ENCODE results near the gene SFT2D3.

SFT2D3 gene

GRCh38 chr2:127702395-127703009, 1.2 kb downstream of the SFT2D3 start:
- ATAC-seq (ENCODE audit: low read depth): no peak
- Mint-ChIP-seq H3K4me1 (peaks cover 22% of the 10 kb centered on the region), H3K27me3 (no peaks in the 10 kb centered on the region), H3K4me3 (peak overlapping the region; percentile 85), H3K27ac (peak overlapping the region; percentile 94), H3K36me3 (peaks cover 13% of the 10 kb centered on the region), H3K9me3 (no peaks in the 10 kb centered on the region)
- DNase-seq (ENCODE audit: low spot score in 2 of 2): no peak

GRCh38 chr2:127703282-127703681, 2.0 kb downstream of the SFT2D3 start:
- Mint-ChIP-seq H3K27ac (no peak overlapping the region), H3K4me3 (no peak overlapping the region), H3K27me3 (no peaks in the 10 kb centered on the region), H3K36me3 (peaks cover 16% of the 10 kb centered on the region), H3K4me1 (peaks cover 22% of the 10 kb centered on the region), H3K9me3 (no peaks in the 10 kb centered on the region)
- no peak for ATAC-seq (ENCODE audit: low read depth)
- no peak for DNase-seq (ENCODE audit: low spot score in 2 of 2)

- Mint-ChIP-seq H3K27me3 (no peaks in the 10 kb centered on the region), H3K9me3 (no peaks in the 10 kb centered on the region), H3K27ac (peak overlapping the region; percentile 43), H3K4me3 (peak overlapping the region; percentile 2), H3K36me3 (peaks cover 15% of the 10 kb centered on the region), H3K4me1 (peaks cover 22% of the 10 kb centered on the region)
- DNase-seq (ENCODE audit: low spot score in 2 of 2) (no peak), ATAC-seq (ENCODE audit: low read depth) (no peak)
These were observed 3.5 kb downstream of the SFT2D3 start for GRCh38 chr2:127704641-127705390.

GRCh38 chr2:127705391-127706065, 4.2 kb downstream of the SFT2D3 start:
- H3K4me3 Mint-ChIP-seq: no peak overlapping the region
- peaks cover 17% of the 10 kb centered on the region for H3K4me1 Mint-ChIP-seq
- ATAC-seq (ENCODE audit: low read depth): no peak
- no peak for DNase-seq (ENCODE audit: low spot score in 2 of 2)
- H3K36me3 Mint-ChIP-seq: peaks cover 15% of the 10 kb centered on the region
- H3K9me3 Mint-ChIP-seq: no peaks in the 10 kb centered on the region
- no peaks in the 10 kb centered on the region for H3K27me3 Mint-ChIP-seq
- peak overlapping the region; percentile 43 for H3K27ac Mint-ChIP-seq

GRCh38 chr2:127706215-127706990, 5.1 kb downstream of the SFT2D3 start:
- ATAC-seq (ENCODE audit: low read depth) (no peak), DNase-seq (ENCODE audit: low spot score in 2 of 2) (no peak)
- no peaks in the 10 kb centered on the region for H3K27me3 Mint-ChIP-seq
- H3K36me3 Mint-ChIP-seq: peaks cover 18% of the 10 kb centered on the region
- H3K27ac Mint-ChIP-seq: no peak overlapping the region
- no peaks in the 10 kb centered on the region for H3K9me3 Mint-ChIP-seq
- H3K4me3 Mint-ChIP-seq: no peak overlapping the region
- peaks cover 14% of the 10 kb centered on the region for H3K4me1 Mint-ChIP-seq

- Mint-ChIP-seq H3K27ac (no peak overlapping the region), H3K36me3 (peaks cover 18% of the 10 kb centered on the region), H3K27me3 (no peaks in the 10 kb centered on the region), H3K9me3 (no peaks in the 10 kb centered on the region), H3K4me3 (no peak overlapping the region), H3K4me1 (peaks cover 8% of the 10 kb centered on the region)
- DNase-seq (ENCODE audit: low spot score in 2 of 2) (no peak), ATAC-seq (ENCODE audit: low read depth) (no peak)
These were observed 6.8 kb downstream of the SFT2D3 start for GRCh38 chr2:127707890-127708648.

- H3K4me3 Mint-ChIP-seq: no peak overlapping the region
- peaks cover 8% of the 10 kb centered on the region for H3K4me1 Mint-ChIP-seq
- H3K27me3 Mint-ChIP-seq: no peaks in the 10 kb centered on the region
- no peaks in the 10 kb centered on the region for H3K9me3 Mint-ChIP-seq
- no peak for ATAC-seq (ENCODE audit: low read depth)
- peaks cover 18% of the 10 kb centered on the region for H3K36me3 Mint-ChIP-seq
- no peak for DNase-seq (ENCODE audit: low spot score in 2 of 2)
- H3K27ac Mint-ChIP-seq: no peak overlapping the region
These were observed 8.0 kb downstream of the SFT2D3 start for GRCh38 chr2:127709336-127709735.

- ATAC-seq (ENCODE audit: low read depth): no peak
- no peak overlapping the region for H3K27ac Mint-ChIP-seq
- no peak overlapping the region for H3K4me3 Mint-ChIP-seq
- H3K27me3 Mint-ChIP-seq: no peaks in the 10 kb centered on the region
- no peaks in the 10 kb centered on the region for H3K4me1 Mint-ChIP-seq
- H3K9me3 Mint-ChIP-seq: no peaks in the 10 kb centered on the region
- peaks cover 23% of the 10 kb centered on the region for H3K36me3 Mint-ChIP-seq
- DNase-seq (ENCODE audit: low spot score in 2 of 2): no peak
These were observed 11.7 kb downstream of the SFT2D3 start for GRCh38 chr2:127712999-127713398.

- DNase-seq (ENCODE audit: low spot score in 2 of 2) (no peak), ATAC-seq (ENCODE audit: low read depth) (no peak)
- Mint-ChIP-seq H3K4me3 (no peak overlapping the region), H3K27me3 (no peaks in the 10 kb centered on the region), H3K27ac (no peak overlapping the region), H3K9me3 (no peaks in the 10 kb centered on the region), H3K4me1 (no peaks in the 10 kb centered on the region), H3K36me3 (peaks cover 23% of the 10 kb centered on the region)
These were observed 12.3 kb downstream of the SFT2D3 start for GRCh38 chr2:127713562-127713961.

GRCh38 chr2:127715778-127716449, 14.6 kb downstream of the SFT2D3 start:
- H3K27ac Mint-ChIP-seq: peak overlapping the region; percentile 29
- no peaks in the 10 kb centered on the region for H3K9me3 Mint-ChIP-seq

GRCh38 chr2:127718271-127718670, 17.0 kb downstream of the SFT2D3 start:
- Mint-ChIP-seq H3K4me3 (no peak overlapping the region), H3K36me3 (peaks cover 28% of the 10 kb centered on the region), H3K4me1 (no peaks in the 10 kb centered on the region), H3K27me3 (no peaks in the 10 kb centered on the region), H3K27ac (no peak overlapping the region), H3K9me3 (no peaks in the 10 kb centered on the region)
- ATAC-seq (ENCODE audit: low read depth) (no peak), DNase-seq (ENCODE audit: low spot score in 2 of 2) (no peak)

More at GRCh38 chr2:127715778-127716449, 14.6 kb downstream of the SFT2D3 start:
- ATAC-seq (ENCODE audit: low read depth) (no peak), DNase-seq (ENCODE audit: low spot score in 2 of 2) (no peak)
- Mint-ChIP-seq H3K27me3 (no peaks in the 10 kb centered on the region), H3K36me3 (peaks cover 16% of the 10 kb centered on the region), H3K4me1 (no peaks in the 10 kb centered on the region), H3K4me3 (no peak overlapping the region)

GRCh38 chr2:127719301-127720218, 18.3 kb downstream of the SFT2D3 start:
- Mint-ChIP-seq H3K27ac (no peak overlapping the region), H3K4me1 (peaks cover under 1% of the 10 kb centered on the region), H3K4me3 (no peak overlapping the region), H3K36me3 (peaks cover 31% of the 10 kb centered on the region), H3K9me3 (no peaks in the 10 kb centered on the region), H3K27me3 (no peaks in the 10 kb centered on the region)
- DNase-seq (ENCODE audit: low spot score in 2 of 2) (no peak), ATAC-seq (ENCODE audit: low read depth) (no peak)
